Germinal center (tissue), 1 donor: Measurements from ENCODE around the gene CYP2A7.
"Not testable (repeated sequence)": the region's sequence is repeated elsewhere in the genome, so short reads cannot be mapped to it uniquely, and the experiment has no call there.

ENCODE experiments used
- DNase-seq: peaks from one replicate; pipeline ENCODE4 v3.0.0; 2012; ENCODE audit warnings: mixed read lengths, low spot score

Gene CYP2A7

GRCh38 chr19:40842012-40842411, 40.0 kb downstream of the CYP2A7 start:
- not testable (repeated sequence) for DNase-seq

- not testable (repeated sequence) for DNase-seq
These were observed 43.6 kb downstream of the CYP2A7 start for GRCh38 chr19:40838477-40838876.

- no peak for DNase-seq
These were observed 45.1 kb downstream of the CYP2A7 start for GRCh38 chr19:40836754-40837429.

GRCh38 chr19:40833728-40834533, 48.1 kb downstream of the CYP2A7 start:
- not testable (repeated sequence) for DNase-seq

- DNase-seq: not testable (repeated sequence)
These were observed 49.6 kb downstream of the CYP2A7 start for GRCh38 chr19:40832431-40832790.

- no peak for DNase-seq
These were observed 50.3 kb downstream of the CYP2A7 start for GRCh38 chr19:40831502-40832430.

GRCh38 chr19:40830741-40831140, 51.3 kb downstream of the CYP2A7 start:
- not testable (repeated sequence) for DNase-seq

- DNase-seq: no peak
These were observed 52.8 kb downstream of the CYP2A7 start for GRCh38 chr19:40829205-40829604.

- no peak for DNase-seq
These were observed 54.4 kb downstream of the CYP2A7 start for GRCh38 chr19:40827386-40828247.

GRCh38 chr19:40826699-40827385, 55.2 kb downstream of the CYP2A7 start:
- DNase-seq: not testable (repeated sequence)

- not testable (repeated sequence) for DNase-seq
These were observed 55.7 kb downstream of the CYP2A7 start for GRCh38 chr19:40826312-40826698.

GRCh38 chr19:40825460-40826095, 56.5 kb downstream of the CYP2A7 start:
- not testable (repeated sequence) for DNase-seq
